ENCODE measurements around the gene HTR7. TPM values are rescaled to one million over a fixed set of nuclear protein-coding genes. Genes with fewer than 3 reads are reported as not detected.

Gene HTR7
- total RNA-seq, 4 donors from 2014 or later, result 0.33 to 1.7 (median 0.40) TPM

GRCh38 chr10:90734415-90734814 is 123.4 kb downstream of the HTR7 start:
- Histone ChIP-seq H3K36me3 (no peaks in the 10 kb centered on the region), H3K4me1 (no peaks in the 10 kb centered on the region), H3K27ac (replicated peaks in 1 of 4) (no peak overlapping the region), H3K27me3 (no peaks in the 10 kb centered on the region), H3K4me3 (no peak overlapping the region), H3K9me3 (no peaks in the 10 kb centered on the region)
- DNase-seq (ENCODE audit: extremely low spot score), result no peak
- no peak for TF ChIP-seq POLR2AphosphoS5 (IDR thresholded peaks at IDR 0.05)
- TF ChIP-seq EP300 (IDR thresholded peaks at IDR 0.05), result no peak
- no peak for TF ChIP-seq POLR2A (IDR thresholded peaks at IDR 0.05; ENCODE audit: low read depth)
- TF ChIP-seq, protein P1, sequence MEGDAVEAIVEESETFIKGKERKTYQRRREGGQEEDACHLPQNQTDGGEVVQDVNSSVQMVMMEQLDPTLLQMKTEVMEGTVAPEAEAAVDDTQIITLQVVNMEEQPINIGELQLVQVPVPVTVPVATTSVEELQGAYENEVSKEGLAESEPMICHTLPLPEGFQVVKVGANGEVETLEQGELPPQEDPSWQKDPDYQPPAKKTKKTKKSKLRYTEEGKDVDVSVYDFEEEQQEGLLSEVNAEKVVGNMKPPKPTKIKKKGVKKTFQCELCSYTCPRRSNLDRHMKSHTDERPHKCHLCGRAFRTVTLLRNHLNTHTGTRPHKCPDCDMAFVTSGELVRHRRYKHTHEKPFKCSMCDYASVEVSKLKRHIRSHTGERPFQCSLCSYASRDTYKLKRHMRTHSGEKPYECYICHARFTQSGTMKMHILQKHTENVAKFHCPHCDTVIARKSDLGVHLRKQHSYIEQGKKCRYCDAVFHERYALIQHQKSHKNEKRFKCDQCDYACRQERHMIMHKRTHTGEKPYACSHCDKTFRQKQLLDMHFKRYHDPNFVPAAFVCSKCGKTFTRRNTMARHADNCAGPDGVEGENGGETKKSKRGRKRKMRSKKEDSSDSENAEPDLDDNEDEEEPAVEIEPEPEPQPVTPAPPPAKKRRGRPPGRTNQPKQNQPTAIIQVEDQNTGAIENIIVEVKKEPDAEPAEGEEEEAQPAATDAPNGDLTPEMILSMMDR (IDR thresholded peaks at IDR 0.05), result no peak
- 70% methylated on average over 2 of the region's 2 CpGs for WGBS
- intact Hi-C loops (cut with DNase I), result no loop called here

DNA sequence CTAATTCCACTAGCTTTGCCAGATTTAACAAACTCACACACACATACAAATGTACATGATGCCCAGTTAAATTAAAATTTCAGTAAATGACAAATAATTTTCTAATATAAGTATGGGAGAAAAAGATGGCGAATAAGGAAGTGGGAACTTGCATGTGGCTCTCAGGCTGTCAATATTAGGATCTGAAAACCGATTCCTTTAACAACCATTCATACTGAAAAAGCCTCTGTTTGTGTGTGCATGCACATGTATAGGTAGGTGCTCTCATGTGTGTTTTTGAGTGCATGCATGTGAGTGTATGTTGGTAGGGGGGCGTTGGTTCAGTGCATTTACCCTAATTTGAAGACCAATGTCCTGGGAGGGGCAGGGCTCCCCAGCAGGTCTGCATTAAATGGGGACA is 125.3 kb downstream of the HTR7 start:
- Histone ChIP-seq H3K27me3 (no peaks in the 10 kb centered on the region), H3K27ac (replicated peaks in 1 of 4) (no peak overlapping the region), H3K36me3 (no peaks in the 10 kb centered on the region), H3K4me3 (no peak overlapping the region), H3K9me3 (no peaks in the 10 kb centered on the region), H3K4me1 (no peaks in the 10 kb centered on the region)
- intact Hi-C loops (cut with DNase I), result no loop called here
- WGBS, result 89% methylated on average over 3 of the region's 3 CpGs
- TF ChIP-seq EP300 (IDR thresholded peaks at IDR 0.05), result no peak
- TF ChIP-seq POLR2AphosphoS5 (IDR thresholded peaks at IDR 0.05), result no peak
- no peak for TF ChIP-seq POLR2A (IDR thresholded peaks at IDR 0.05; ENCODE audit: low read depth)
- TF ChIP-seq, protein P1 (IDR thresholded peaks at IDR 0.05), result no peak
- DNase-seq (ENCODE audit: extremely low spot score), result no peak

- Histone ChIP-seq H3K4me1 (no peaks in the 10 kb centered on the region), H3K36me3 (no peaks in the 10 kb centered on the region), H3K9me3 (no peaks in the 10 kb centered on the region), H3K27ac (replicated peaks in 1 of 4) (no peak overlapping the region), H3K27me3 (no peaks in the 10 kb centered on the region), H3K4me3 (no peak overlapping the region)
- TF ChIP-seq EP300 (IDR thresholded peaks at IDR 0.05) (no peak), POLR2AphosphoS5 (IDR thresholded peaks at IDR 0.05) (no peak), POLR2A (IDR thresholded peaks at IDR 0.05; ENCODE audit: low read depth) (no peak)
- TF ChIP-seq, protein P1 (IDR thresholded peaks at IDR 0.05), result no peak
- WGBS, result 61% methylated on average over 6 of the region's 6 CpGs
- intact Hi-C loops (cut with DNase I), result no loop called here
- DNase-seq (ENCODE audit: extremely low spot score), result no peak
These were observed 134.3 kb downstream of the HTR7 start for GRCh38 chr10:90723416-90724068.

- 74% methylated on average over 5 of the region's 5 CpGs for WGBS
- TF ChIP-seq EP300 (IDR thresholded peaks at IDR 0.05), result no peak
- no peak for TF ChIP-seq POLR2AphosphoS5 (IDR thresholded peaks at IDR 0.05)
- no peak for TF ChIP-seq POLR2A (IDR thresholded peaks at IDR 0.05; ENCODE audit: low read depth)
- TF ChIP-seq, protein P1 (IDR thresholded peaks at IDR 0.05), result no peak
- no peaks in the 10 kb centered on the region for H3K9me3 ChIP-seq
- intact Hi-C loops (cut with DNase I), result no loop called here
- H3K4me1 ChIP-seq, result no peaks in the 10 kb centered on the region
- no peak overlapping the region for H3K4me3 ChIP-seq
- no peaks in the 10 kb centered on the region for H3K27me3 ChIP-seq
- no peaks in the 10 kb centered on the region for H3K36me3 ChIP-seq
- no peak for DNase-seq (ENCODE audit: extremely low spot score)
- H3K27ac ChIP-seq (replicated peaks in 1 of 4), result no peak overlapping the region
These were observed 135.0 kb downstream of the HTR7 start for GRCh38 chr10:90722832-90723231.

DNA sequence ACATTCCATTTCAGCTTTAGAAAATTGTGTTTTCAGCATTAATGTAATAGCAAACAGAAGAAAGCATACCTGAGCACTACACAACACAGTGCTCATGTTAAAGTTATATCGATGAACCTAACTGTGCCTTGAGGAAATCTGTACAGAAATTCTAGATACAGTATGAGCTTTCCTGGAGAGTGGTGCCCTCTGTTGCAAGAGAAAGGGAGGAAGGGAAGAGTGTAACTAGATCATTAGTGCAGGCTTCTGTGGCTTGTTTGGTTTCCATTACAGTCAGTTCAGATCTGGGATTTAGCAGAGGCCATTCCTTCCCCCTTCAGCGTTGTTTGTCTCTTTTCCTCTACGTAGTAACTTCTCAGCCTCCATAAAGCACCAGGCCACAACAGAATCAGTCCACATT is 139.7 kb downstream of the HTR7 start:
- WGBS, result 78% methylated on average over 3 of the region's 3 CpGs
- no peaks in the 10 kb centered on the region for H3K4me1 ChIP-seq
- DNase-seq (ENCODE audit: extremely low spot score), result no peak
- H3K27me3 ChIP-seq, result no peaks in the 10 kb centered on the region
- intact Hi-C loops (cut with DNase I), result no loop called here
- H3K4me3 ChIP-seq, result no peak overlapping the region
- no peaks in the 10 kb centered on the region for H3K36me3 ChIP-seq
- no peak overlapping the region for H3K27ac ChIP-seq (replicated peaks in 1 of 4)
- TF ChIP-seq POLR2AphosphoS5 (IDR thresholded peaks at IDR 0.05) (no peak), POLR2A (IDR thresholded peaks at IDR 0.05; ENCODE audit: low read depth) (no peak), EP300 (IDR thresholded peaks at IDR 0.05) (no peak)
- TF ChIP-seq, protein P1 (IDR thresholded peaks at IDR 0.05), result no peak
- no peaks in the 10 kb centered on the region for H3K9me3 ChIP-seq
